HepG2 (cell line): ENCODE results near the gene ETS1. TPM values are rescaled to one million over a fixed set of nuclear protein-coding genes. Genes with fewer than 3 reads are reported as not detected.

Experiments used
- ATAC-seq: fragments of 200-7000 bp; cut with Tn5 transposase; 3 replicates; pipeline ENCODE4 v1.9.1; 2020; ENCODE audit warnings: mild to moderate bottlenecking, moderate library complexity
- BruUV-seq: library from RNA; stranded (reverse); fragments of 400-500 nt; replicated peaks from 2 replicates; lab custom pipeline; 2021; lab: Mats Ljungman, UMichigan
- CTCF ChIA-PET: fragments of 300-600 bp; formaldehyde crosslinking; extraction: SDS; loops from one replicate; lab custom pipeline; 2021; ENCODE audit warnings: low total read pairs, inconsistent platforms, low intra/inter-chr PET ratio; lab: Yijun Ruan, JAX
- POLR2A ChIA-PET: fragments of 350-600 bp; sonication (Branson Sonifier 250); formaldehyde crosslinking; loops from one replicate; lab custom pipeline; 2020; ENCODE audit warnings: antibody characterized with exemption, inconsistent platforms; lab: Yijun Ruan, JAX
- DNase-seq: peaks from one replicate; pipeline ENCODE4 v3.0.0-alpha.2; 2015; ENCODE audit warnings: low spot score
- FAIRE-seq: peaks from 3 replicates; lab custom pipeline; 2011; peaks lifted over from hg19 to GRCh38; lab: Jason Lieb, UNC
- H2AFZ ChIP-seq: one replicate; pipeline ENCODE4 v1.6.1; 2011; ENCODE audit warnings: low read length, inconsistent platforms
- H3K27ac ChIP-seq: fragments of 300-600 bp; 3 replicates; pipeline ENCODE4 v1.8.0; 2011; ENCODE audit warnings: mixed run types, mild to moderate bottlenecking, mixed read lengths, low read length, inconsistent platforms; ENCODE audit not compliant: insufficient read depth; ENCODE audit errors: extremely low read length
- H3K27me3 ChIP-seq, 2 experiments: fragments of 200-600 bp in 1 of 2; 2 replicates in 1 of 2; 3 replicates in 1 of 2; pipeline versions ENCODE4 v1.6.0 to v1.8.0; 2011; ENCODE audit warnings: low read length in 2 of 2, mild to moderate bottlenecking in 2 of 2, moderate library complexity in 2 of 2, inconsistent platforms in 1 of 2; ENCODE audit not compliant: insufficient read depth in 2 of 2, control insufficient read depth in 1 of 2
- H3K36me3 ChIP-seq, 2 experiments: fragments of 200-600 bp in 1 of 2; replicated peaks in 1 of 2; 2 replicates in 1 of 2; 3 replicates in 1 of 2; pipeline versions ENCODE4 v1.5.1 to v1.8.0; 2011; ENCODE audit warnings: low read length in 2 of 2, inconsistent platforms in 1 of 2; ENCODE audit not compliant: insufficient read depth in 2 of 2, control insufficient read depth in 1 of 2
- H3K4me1 ChIP-seq: 2 replicates; pipeline ENCODE4 v1.5.1; 2012; ENCODE audit warnings: low read length, inconsistent platforms; ENCODE audit not compliant: insufficient read depth
- H3K4me2 ChIP-seq: 2 replicates; pipeline ENCODE4 v1.6.0; 2011; ENCODE audit warnings: low read depth, low read length, inconsistent platforms
- H3K4me3 ChIP-seq, 3 experiments: fragments of 200-600 bp in 1 of 3; sonication (generic), shearing (Covaris generic) in 1 of 3; replicated peaks in 1 of 3; 2 replicates each; pipeline ENCODE4 v1.5.1; 2011 to 2016; ENCODE audit warnings: low read length in 3 of 3, inconsistent platforms in 2 of 3, low read depth in 2 of 3, mild to moderate bottlenecking in 2 of 3, control low read depth in 1 of 3, mixed read lengths in 1 of 3; ENCODE audit not compliant: insufficient read depth in 1 of 3
- H3K79me2 ChIP-seq: one replicate; pipeline ENCODE4 v1.6.1; 2011; ENCODE audit warnings: low read length, inconsistent platforms; ENCODE audit not compliant: insufficient read depth
- H3K9ac ChIP-seq: 2 replicates; pipeline ENCODE4 v1.6.0; 2011; ENCODE audit warnings: mild to moderate bottlenecking, low read depth, low read length, inconsistent platforms; ENCODE audit not compliant: insufficient read depth
- H3K9me3 ChIP-seq: 2 replicates; pipeline ENCODE4 v1.5.1; 2012; ENCODE audit warnings: mild to moderate bottlenecking, low read length
- H4K20me1 ChIP-seq: 2 replicates; pipeline ENCODE4 v1.6.0; 2011; ENCODE audit warnings: inconsistent platforms, mild to moderate bottlenecking, low read length, moderate library complexity; ENCODE audit not compliant: insufficient read depth
- ARHGAP35 ChIP-seq: sonication (generic); formaldehyde crosslinking; IDR thresholded peaks from 2 replicates; pipeline ENCODE4 v1.9.0; 2022; ENCODE audit warnings: mild to moderate bottlenecking, inconsistent platforms, moderate library complexity, missing genetic modification reagents, borderline replicate concordance
- BHLHE40 ChIP-seq: IDR thresholded peaks from 2 replicates; pipeline ENCODE4 v1.6.1; 2011; ENCODE audit warnings: low read length, improper control_type of control experiment
- NFIC ChIP-seq: IDR thresholded peaks from 2 replicates; pipeline ENCODE4 v1.6.1; 2012; ENCODE audit warnings: mild to moderate bottlenecking, low read length, inconsistent platforms
- RAD51 ChIP-seq: fragments of 450-650 bp; IDR thresholded peaks from 2 replicates; pipeline ENCODE4 v1.6.1; 2016; ENCODE audit warnings: borderline replicate concordance
- SATB2 ChIP-seq: sonication (generic); formaldehyde crosslinking; IDR thresholded peaks from 2 replicates; pipeline ENCODE4 v1.5.0; 2020; ENCODE audit warnings: missing genetic modification reagents
- ZBTB38 ChIP-seq: sonication (generic); formaldehyde crosslinking; IDR thresholded peaks from 2 replicates; pipeline ENCODE4 v1.5.1; 2020; ENCODE audit warnings: mild to moderate bottlenecking, missing genetic modification reagents
- ZNF264 ChIP-seq: sonication (generic); formaldehyde crosslinking; IDR thresholded peaks from 2 replicates; pipeline ENCODE4 v1.4.0; 2020; ENCODE audit warnings: missing genetic modification reagents
- ZNF546 ChIP-seq: sonication (generic); formaldehyde crosslinking; conservative IDR thresholded peaks from 2 replicates; pipeline ENCODE4 v1.8.1; 2023; ENCODE audit warnings: mild to moderate bottlenecking, missing genetic modification reagents
- ZNF574 ChIP-seq: sonication (generic); formaldehyde crosslinking; IDR thresholded peaks from 2 replicates; pipeline ENCODE4 v1.4.0; 2020; ENCODE audit warnings: missing genetic modification reagents
- ZNF639 ChIP-seq: conservative IDR thresholded peaks from 2 replicates; pipeline ENCODE4 v1.6.1; 2018; ENCODE audit warnings: missing genetic modification reagents
- WGBS: methylation state at CpG from one replicate; pipeline ENCODE4 v1.1.6; 2017; ENCODE audit warnings: low lambda C conversion rate; 5-methylcytosine and 5-hydroxymethylcytosine counted together
- in situ Hi-C: cut with HindIII; loops from 2 replicates; pipeline ENCODE4 v1.10.0; 2017; ENCODE audit warnings: low pct_unique_long_range_greater_than_20kb; ENCODE audit not compliant: extremely low pct_ligation_motif_present
- intact Hi-C: fragments of 100-400 bp; cut with micrococcal nuclease; formaldehyde crosslinking; loops from one replicate; pipeline ENCODE4 v1.10.0; 2022; ENCODE audit not compliant: unreplicated experiment
- polyA plus RNA-seq, 8 experiments: library from polyadenylated mRNA; depleted of rRNA in 3 of 8; stranded (reverse) in 7 of 8; unstranded in 1 of 8; fragments of >200 nt; fragmentation: Illumina TruSeq in 4 of 8; extraction: Trizol in 4 of 8; gene quantifications; 2 replicates each; pipeline versions ENCODE4 v1.2.1 to v1.2.3, GENCODE V29; 2011 to 2016; ENCODE audit warnings: low read depth in 4 of 8, missing spikeins in 1 of 8, mixed read lengths in 1 of 8; ENCODE audit not compliant: insufficient read depth in 1 of 8
- total RNA-seq, 5 experiments: library from RNA; depleted of rRNA; stranded (reverse); fragments of >200 nt; fragmentation: Illumina TruSeq; extraction: Trizol; gene quantifications; 2 replicates each; pipeline ENCODE4 v1.2.3, GENCODE V29; 2016; ENCODE audit warnings: low read depth in 1 of 5
- TF ChIP-seq, protein P1 (sequence below): sonication (generic); formaldehyde crosslinking; IDR thresholded peaks from 2 replicates; pipeline ENCODE4 v1.8.0; 2022; ENCODE audit warnings: mild to moderate bottlenecking, missing genetic modification reagents, moderate library complexity

The ETS1 gene
- total and polyA plus RNA-seq, 2 of the 13 experiments (the other 11 are each of a cell fraction or from before 2014, with no cell fraction given): 0.18 to 0.34 TPM

- H3K4me3 ChIP-seq: no peak overlapping the region
- no peaks in the 10 kb centered on the region for H3K79me2 ChIP-seq
- no peaks in the 10 kb centered on the region for H4K20me1 ChIP-seq
- CTCF ChIA-PET: no interaction called here
- no peak overlapping the region for H3K9ac ChIP-seq
- no peaks in the 10 kb centered on the region for H3K36me3 ChIP-seq
- POLR2A ChIA-PET: no interaction called here
- in situ Hi-C loops (no loop called here), intact Hi-C loops (no loop called here)
- 0 out of 5 replicates have a peak, but pooled peaks cover 0 to 3% of the 10 kb centered on the region in 2 experiments for H3K27me3 ChIP-seq
- 0% methylated on average over 8 of the region's 9 CpGs for WGBS
- DNase-seq (no peak), FAIRE-seq (no peak), ATAC-seq (no peak)
- no peak overlapping the region for H3K27ac ChIP-seq
- H2AFZ ChIP-seq: no peak overlapping the region
- no peak overlapping the region for H3K4me2 ChIP-seq
- no peaks in the 10 kb centered on the region for H3K4me1 ChIP-seq
- TF ChIP-seq BHLHE40 (no peak), ZNF574 (CRISPR knock-in tag) (no peak), ZNF264 (CRISPR knock-in tag) (no peak)
- H3K9me3 ChIP-seq: no peaks in the 10 kb centered on the region
- BruUV-seq: no TSS peak
Measured at GRCh38 chr11:128575174-128575960, 12.0 kb downstream of the ETS1 start.

GRCh38 chr11:128574576-128575011 is 12.8 kb downstream of the ETS1 start:
- Histone ChIP-seq H2AFZ (no peak overlapping the region), H3K4me2 (no peak overlapping the region), H3K36me3 (no peaks in the 10 kb centered on the region), H3K27me3 (0 out of 5 replicates have a peak, but pooled peaks cover 0 to 3% of the 10 kb centered on the region in 2 experiments), H3K9ac (no peak overlapping the region), H4K20me1 (no peaks in the 10 kb centered on the region), H3K4me3 (no peak overlapping the region), H3K79me2 (no peaks in the 10 kb centered on the region), H3K4me1 (no peaks in the 10 kb centered on the region), H3K9me3 (no peaks in the 10 kb centered on the region), H3K27ac (no peak overlapping the region)
- FAIRE-seq (no peak), DNase-seq (no peak), ATAC-seq (no peak)
- POLR2A ChIA-PET: no interaction called here
- BruUV-seq: no TSS peak
- 0% methylated on average over 2 of the region's 2 CpGs for WGBS
- in situ Hi-C loops: no loop called here
- intact Hi-C loops: no loop called here
- CTCF ChIA-PET: no interaction called here
- TF ChIP-seq ZBTB38: no peak
- TF ChIP-seq ZNF546 (CRISPR knock-in tag): no peak
- no peak for TF ChIP-seq ZNF639 (CRISPR knock-in tag)
- no peak for TF ChIP-seq ARHGAP35 (CRISPR knock-in tag)
- TF ChIP-seq SATB2 (CRISPR knock-in tag): no peak
- no peak for TF ChIP-seq NFIC
- peak; percentile 54; the same call in 1 of the 2 replicates for TF ChIP-seq RAD51
- TF ChIP-seq, protein P1, sequence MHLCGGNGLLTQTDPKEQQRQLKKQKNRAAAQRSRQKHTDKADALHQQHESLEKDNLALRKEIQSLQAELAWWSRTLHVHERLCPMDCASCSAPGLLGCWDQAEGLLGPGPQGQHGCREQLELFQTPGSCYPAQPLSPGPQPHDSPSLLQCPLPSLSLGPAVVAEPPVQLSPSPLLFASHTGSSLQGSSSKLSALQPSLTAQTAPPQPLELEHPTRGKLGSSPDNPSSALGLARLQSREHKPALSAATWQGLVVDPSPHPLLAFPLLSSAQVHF: no peak
